H1 (cell line): ENCODE results near the gene DAW1. TPM values are rescaled to one million over a fixed set of nuclear protein-coding genes. Genes with fewer than 3 reads are reported as not detected.

Experiments used
- BACH1 ChIP-seq: IDR thresholded peaks from 2 replicates; pipeline ENCODE4 v1.6.1; 2012; ENCODE audit warnings: low read length, improper control_type of control experiment
- FOSL1 ChIP-seq: IDR thresholded peaks from 2 replicates; pipeline ENCODE4 v1.6.1; 2011; ENCODE audit warnings: mild to moderate bottlenecking, low read depth, low read length, moderate library complexity; ENCODE audit not compliant: insufficient read depth
- MAFK ChIP-seq: IDR thresholded peaks from 2 replicates; pipeline ENCODE4 v1.6.1; 2012; ENCODE audit warnings: low read depth, mild to moderate bottlenecking, improper control_type of control experiment, low read length
- NRF1 ChIP-seq: IDR thresholded peaks from 2 replicates; pipeline ENCODE4 v1.6.1; 2011; ENCODE audit warnings: mild to moderate bottlenecking, low read depth, low read length, improper control_type of control experiment
- POLR2A ChIP-seq, 2 experiments: IDR thresholded peaks; 1 replicate in 1 of 2; 2 replicates in 1 of 2; pipeline ENCODE4 v1.6.1; 2011; ENCODE audit warnings: low read depth in 2 of 2, low read length in 2 of 2, mild to moderate bottlenecking in 2 of 2; ENCODE audit errors: control extremely low read depth in 1 of 2
- SAP30 ChIP-seq: fragments of 300-600 bp; sonication (generic); IDR thresholded peaks from 2 replicates; pipeline ENCODE4 v1.7.1; 2012; ENCODE audit warnings: low read length, moderate library complexity, mild to moderate bottlenecking, inconsistent platforms; ENCODE audit not compliant: insufficient read depth, insufficient replicate concordance
- ZNF274 ChIP-seq: IDR thresholded peaks from 2 replicates; pipeline ENCODE4 v1.7.0; 2012; ENCODE audit warnings: low read length, borderline replicate concordance; ENCODE audit errors: extremely low read depth
- polyA plus RNA-seq, 7 experiments: library from polyadenylated mRNA; depleted of rRNA in 3 of 7; stranded (reverse) in 5 of 7; unstranded in 2 of 7; fragments of >200 nt in 5 of 7; fragments of 200-250 nt in 2 of 7; gene quantifications; 1 replicate in 5 of 7; 2 replicates in 1 of 7; 4 replicates in 1 of 7; pipeline versions ENCODE4 v1.2.1 to v1.2.3, GENCODE V29; 2011 to 2013; ENCODE audit warnings: missing spikeins in 2 of 7, mixed read lengths in 2 of 7
- total RNA-seq: library from RNA; stranded (reverse); fragmentation: NEBNext Ultra II Directional; extraction: Animal tissue kit (Norgen Biotek cat#: 25700); gene quantifications from 2 replicates; pipeline ENCODE4 v1.2.1, GENCODE V29; 2021

DAW1 gene
- total and polyA plus RNA-seq, 2 of the 8 experiments (the other 6 are each of a cell fraction or from before 2014, with no cell fraction given), result 0.44 to 1.4 TPM

GRCh38 chr2:227890495-227891079 lies 19.2 kb downstream of the DAW1 start (continued):
- TF ChIP-seq SAP30, result no peak
- TF ChIP-seq MAFK, result no peak
- no peak for TF ChIP-seq FOSL1
- no peak for TF ChIP-seq NRF1
- TF ChIP-seq POLR2A (IDR thresholded peaks at IDR 0.05; ENCODE audit: control extremely low read depth in 1 of 2, low read depth in 2 of 2, low read length in 2 of 2), result no peak
- no peak for TF ChIP-seq BACH1
- no peak for TF ChIP-seq ZNF274
